Activated naive CD4-positive, alpha-beta T cell treated with anti-CD3 and anti-CD28 coated beads, Interleukin-2, amount 50 U/mL, for 72 hours (primary cell): ENCODE measurements around the gene YES1. TPM values are rescaled to one million over a fixed set of nuclear protein-coding genes. Genes with fewer than 3 reads are reported as not detected.
A peak's percentile ranks its signal among the peaks of the same experiment; 100 is the strongest.

Experiments used
- ATAC-seq, 2 donors: fragments of 150-1000 bp; cut with Tn5 transposase; 2 replicates each; pipeline ENCODE4 v1.10.0; 2021; ENCODE audit warnings: mild to moderate bottlenecking in 2 of 2, moderate library complexity in 2 of 2
- DNase-seq, 2 donors: peaks; one replicate each; pipeline ENCODE4 v3.0.0; 2021 to 2022; ENCODE audit warnings: low spot score in 2 of 2
- H3K27ac Mint-ChIP-seq, 2 donors: one replicate each; pipeline ENCODE4 v1.8.0; 2022; ENCODE audit warnings: mild to moderate bottlenecking in 2 of 2, mixed read lengths in 2 of 2
- H3K36me3 Mint-ChIP-seq, 2 donors: one replicate each; pipeline ENCODE4 v1.8.0; 2022; ENCODE audit warnings: mixed read lengths in 2 of 2
- H3K9me3 Mint-ChIP-seq, 2 donors: one replicate each; pipeline ENCODE4 v1.8.0; 2022; ENCODE audit warnings: mixed read lengths in 2 of 2
- total RNA-seq, 2 donors: library from RNA; stranded (reverse); gene quantifications; one replicate each; pipeline ENCODE4 v1.2.3, GENCODE V29; 2022

The YES1 gene
- 10 to 100 TPM in 1 of 2 donors, 1 to 10 TPM in 1; 8.8 to 13.9 TPM for total RNA-seq

- ATAC-seq (peak; percentile 52 to 61), DNase-seq (no peak)
Observed at GRCh38 chr18:811892-812375, at the start of gene YES1. TSS of gene YES1 (minus strand) at chr18:812242. CDS start at chr18:756827, 55,415 bp downstream.

GRCh38 chr18:857986-858385 is 45.9 kb upstream of the YES1 start:
- no peaks in the 10 kb centered on the region for H3K36me3 Mint-ChIP-seq
- ATAC-seq (no peak), DNase-seq (no peak)
- H3K9me3 Mint-ChIP-seq, result no peaks in the 10 kb centered on the region
- peak overlapping the region in 1 of 2 donors; percentile 30 for H3K27ac Mint-ChIP-seq

More at GRCh38 chr18:811892-812375, at the start of gene YES1:
- H3K36me3 Mint-ChIP-seq, result peaks cover 16 to 18% of the 10 kb centered on the region in 2 donors
- peak within 1 kb of the TSS; percentile 98 for H3K27ac Mint-ChIP-seq
- no peaks in the 10 kb centered on the region for H3K9me3 Mint-ChIP-seq

DNA sequence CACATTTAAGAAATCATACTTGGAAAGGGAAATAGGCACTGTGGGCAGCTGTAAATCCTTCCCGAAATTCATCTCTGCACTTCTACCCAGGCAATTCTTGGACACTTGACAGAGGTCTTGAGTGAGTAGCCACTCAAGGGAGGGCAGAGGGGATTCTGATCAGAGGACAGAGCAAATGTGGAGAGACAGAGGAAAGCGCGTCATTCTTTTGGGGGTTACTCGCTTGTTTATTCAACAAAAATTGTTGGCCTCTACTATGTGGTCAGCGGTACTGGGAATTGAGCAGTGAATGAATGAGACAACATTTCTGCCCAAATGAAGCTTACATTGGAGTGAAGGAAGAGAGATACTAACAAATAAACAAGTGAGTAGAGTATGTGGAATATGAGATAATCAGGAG is 41.4 kb upstream of the YES1 start:
- Mint-ChIP-seq H3K9me3 (no peaks in the 10 kb centered on the region), H3K36me3 (no peaks in the 10 kb centered on the region), H3K27ac (no peak overlapping the region)
- no peak for DNase-seq
- no peak for ATAC-seq

DNA sequence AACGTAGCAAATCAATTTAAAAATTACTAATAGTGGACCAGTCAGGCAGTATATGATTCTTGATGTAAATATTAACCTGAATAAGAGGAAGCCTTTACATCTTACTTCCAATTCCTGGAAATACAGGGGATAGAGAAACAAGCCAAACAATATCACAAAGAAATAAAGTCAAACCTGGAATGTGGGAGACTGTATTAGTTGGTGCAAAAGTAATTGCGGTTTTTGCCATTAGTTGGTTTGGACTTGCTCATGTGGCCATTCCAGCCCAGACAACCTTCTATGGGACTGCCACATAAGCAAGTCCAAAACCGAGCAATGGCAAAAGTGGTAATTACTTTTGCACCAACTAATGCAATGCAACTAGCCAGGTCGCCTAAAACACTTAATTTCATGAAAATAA is 38.9 kb upstream of the YES1 start:
- DNase-seq (no peak), ATAC-seq (no peak)
- Mint-ChIP-seq H3K27ac (no peak overlapping the region), H3K36me3 (no peaks in the 10 kb centered on the region), H3K9me3 (no peaks in the 10 kb centered on the region)

- H3K27ac Mint-ChIP-seq, result no peak overlapping the region
- no peak for ATAC-seq
- no peaks in the 10 kb centered on the region for H3K36me3 Mint-ChIP-seq
- no peaks in the 10 kb centered on the region for H3K9me3 Mint-ChIP-seq
- no peak for DNase-seq
Observed at GRCh38 chr18:849021-849420, 37.0 kb upstream of the YES1 start.

DNA sequence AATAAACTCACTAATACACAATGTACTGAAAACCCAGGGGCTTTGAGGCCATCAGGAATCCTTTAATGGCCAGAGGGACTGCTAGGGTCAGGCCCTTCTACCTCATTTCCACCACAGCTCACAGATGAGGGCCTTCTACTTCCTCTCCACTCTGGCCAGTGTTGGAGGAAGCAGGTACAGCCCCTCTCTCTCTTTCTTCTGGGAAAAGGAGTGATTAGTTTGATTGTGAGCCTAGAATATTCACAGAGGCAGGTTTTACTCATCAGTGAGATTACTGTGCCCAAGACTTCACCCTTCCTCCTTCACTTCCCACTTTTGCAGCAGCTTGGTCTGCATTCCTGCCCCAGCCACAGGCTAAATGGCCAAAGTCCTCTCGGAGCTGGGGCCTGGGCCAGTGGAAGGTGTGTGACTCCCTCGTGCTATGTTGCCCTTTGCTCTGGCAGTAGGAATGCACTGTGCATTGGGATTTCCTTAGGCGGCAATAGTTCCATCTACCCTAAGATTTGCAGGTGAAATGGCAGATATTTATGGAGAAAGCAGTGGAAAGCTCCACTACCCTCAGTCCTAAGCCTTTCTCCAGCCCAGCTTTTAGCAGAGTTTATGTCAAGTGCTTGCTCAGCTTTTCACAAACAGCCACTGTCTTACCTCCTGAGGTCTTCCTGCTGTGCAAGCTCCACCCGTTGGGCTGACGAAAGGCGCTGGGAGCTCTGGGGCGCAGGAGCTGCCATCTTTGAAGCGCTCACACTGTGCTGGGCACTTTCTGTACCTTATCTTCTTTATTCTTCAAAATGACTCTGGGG is 36.2 kb upstream of the YES1 start:
- ATAC-seq, result no peak
- no peaks in the 10 kb centered on the region for H3K9me3 Mint-ChIP-seq
- H3K27ac Mint-ChIP-seq, result no peak overlapping the region
- H3K36me3 Mint-ChIP-seq, result no peaks in the 10 kb centered on the region
- DNase-seq, result no peak

- DNase-seq (no peak), ATAC-seq (no peak)
- Mint-ChIP-seq H3K27ac (no peak overlapping the region), H3K36me3 (no peaks in the 10 kb centered on the region), H3K9me3 (no peaks in the 10 kb centered on the region)
Observed at GRCh38 chr18:845152-845819, 33.2 kb upstream of the YES1 start.

DNA sequence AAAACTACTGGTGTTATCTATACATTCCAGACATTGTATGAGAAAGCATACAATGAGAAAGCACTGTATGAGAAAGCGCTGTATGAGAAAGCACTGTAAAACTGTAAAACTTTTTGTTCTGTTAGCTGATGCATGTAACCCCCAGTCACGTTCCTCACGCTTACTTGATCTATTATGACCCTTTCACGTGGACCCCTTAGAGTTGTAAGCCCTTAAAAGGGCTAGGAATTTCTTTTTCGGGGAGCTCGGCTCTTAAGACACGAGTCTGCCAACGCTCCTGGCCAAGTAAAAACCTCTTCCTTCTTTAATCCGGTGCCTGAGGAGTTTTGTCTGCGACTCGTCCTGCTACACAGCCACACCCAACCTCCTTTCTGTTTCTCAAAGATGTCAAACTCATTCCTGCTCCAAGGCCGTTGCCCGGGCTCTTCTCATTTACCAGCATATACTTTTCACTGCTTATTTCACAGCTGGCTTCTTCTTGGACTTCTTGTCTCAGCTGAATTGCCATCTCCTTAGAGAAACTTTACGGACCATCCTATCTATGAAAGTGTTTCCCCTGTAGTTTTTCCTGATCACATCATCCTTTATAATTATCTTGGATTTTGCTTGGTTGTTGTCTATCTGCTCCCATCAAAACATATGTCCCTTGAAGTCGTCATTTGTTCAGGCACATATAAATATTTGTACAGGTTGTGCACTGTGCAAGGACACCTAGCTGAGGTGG is 29.8 kb upstream of the YES1 start:
- ATAC-seq (no peak), DNase-seq (no peak)
- Mint-ChIP-seq H3K36me3 (no peaks in the 10 kb centered on the region), H3K9me3 (no peaks in the 10 kb centered on the region), H3K27ac (no peak overlapping the region)

DNA sequence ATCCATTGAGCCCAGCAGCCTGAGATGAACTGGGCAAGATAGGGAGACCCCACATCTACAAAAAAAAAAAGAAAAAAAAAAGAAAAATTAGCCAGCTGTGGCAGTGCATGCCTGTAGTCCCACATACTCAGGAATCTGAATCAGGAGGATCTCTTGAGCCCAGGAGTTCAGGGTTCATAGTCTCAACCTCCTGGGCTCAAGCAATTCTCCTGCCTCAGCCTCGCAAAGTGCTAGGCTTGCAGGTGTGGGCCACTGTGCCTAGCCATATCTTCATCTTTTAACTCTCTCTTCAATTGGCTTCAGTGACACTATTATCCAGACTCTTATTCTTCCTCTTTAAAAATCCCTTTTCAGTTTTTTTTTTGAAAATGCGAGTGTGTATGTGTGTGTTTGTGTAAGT is 28.5 kb upstream of the YES1 start:
- H3K36me3 Mint-ChIP-seq, result no peaks in the 10 kb centered on the region
- H3K9me3 Mint-ChIP-seq, result no peaks in the 10 kb centered on the region
- ATAC-seq (no peak), DNase-seq (no peak)
- no peak overlapping the region for H3K27ac Mint-ChIP-seq

- no peak for ATAC-seq
- no peaks in the 10 kb centered on the region for H3K9me3 Mint-ChIP-seq
- no peak overlapping the region for H3K27ac Mint-ChIP-seq
- DNase-seq, result no peak
- no peaks in the 10 kb centered on the region for H3K36me3 Mint-ChIP-seq
Observed at GRCh38 chr18:840023-840408, 28.0 kb upstream of the YES1 start.

DNA sequence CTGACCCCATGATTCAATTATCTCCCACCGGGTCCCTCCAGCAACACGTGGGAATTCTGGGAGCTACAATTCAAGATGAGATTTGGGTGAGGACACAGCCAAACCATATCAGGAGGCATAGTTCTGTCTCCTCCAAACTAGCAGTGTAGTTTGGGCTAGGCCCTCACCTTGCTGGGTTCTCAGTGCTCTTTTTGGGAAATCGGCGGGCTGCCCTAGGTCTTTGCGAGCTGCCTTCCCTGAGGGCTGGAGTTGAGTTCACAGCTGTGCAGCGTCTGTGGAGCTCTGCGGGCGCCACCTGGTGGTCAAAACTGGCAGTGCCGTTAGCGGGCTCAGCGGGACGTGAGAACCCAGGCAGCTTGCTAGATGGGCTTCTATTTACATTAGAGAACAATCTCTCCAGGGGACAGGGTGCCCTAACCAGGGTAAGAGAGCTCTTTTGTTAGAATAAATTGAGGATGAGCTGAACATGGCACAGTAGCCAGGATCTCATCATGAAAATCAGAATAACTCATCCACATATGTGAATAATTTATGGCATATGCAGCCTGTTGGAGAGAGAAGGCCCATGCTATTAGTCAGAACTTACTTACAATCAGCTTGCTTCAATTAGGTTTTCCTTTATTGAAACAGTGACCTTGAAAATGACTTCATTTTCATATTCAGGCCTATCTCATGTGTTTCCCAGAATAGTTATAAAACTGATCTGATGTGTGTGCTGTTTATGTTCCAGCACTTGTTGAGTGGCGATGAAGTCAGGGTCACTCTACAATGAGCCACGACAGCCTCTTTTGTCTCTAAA is 27.4 kb upstream of the YES1 start:
- Mint-ChIP-seq H3K9me3 (no peaks in the 10 kb centered on the region), H3K36me3 (no peaks in the 10 kb centered on the region), H3K27ac (no peak overlapping the region)
- peak; percentile 94 to 100 for ATAC-seq
- DNase-seq, result peak; percentile 80 to 98

DNA sequence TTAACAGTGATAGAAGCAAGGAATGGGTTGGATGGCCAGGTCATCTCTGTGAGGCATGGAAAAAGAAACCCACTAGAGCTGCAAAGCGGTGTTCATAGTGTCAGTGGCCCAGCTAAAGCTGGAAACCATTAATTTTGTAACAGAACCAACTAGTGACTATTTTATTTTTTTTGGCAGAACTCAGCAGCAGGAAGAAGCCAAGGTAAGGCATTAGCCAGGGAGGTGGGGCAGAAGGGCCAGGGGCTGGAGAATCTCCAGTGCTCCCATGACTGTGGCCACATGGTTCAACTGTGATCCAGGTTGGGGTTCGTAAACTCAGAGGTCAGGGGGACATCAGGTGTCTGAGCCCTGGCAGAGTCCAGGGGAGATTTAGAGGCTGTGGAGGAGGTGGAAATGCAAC is 25.9 kb upstream of the YES1 start:
- no peaks in the 10 kb centered on the region for H3K36me3 Mint-ChIP-seq
- DNase-seq, result no peak
- H3K27ac Mint-ChIP-seq, result no peak overlapping the region
- no peak for ATAC-seq
- H3K9me3 Mint-ChIP-seq, result no peaks in the 10 kb centered on the region

DNA sequence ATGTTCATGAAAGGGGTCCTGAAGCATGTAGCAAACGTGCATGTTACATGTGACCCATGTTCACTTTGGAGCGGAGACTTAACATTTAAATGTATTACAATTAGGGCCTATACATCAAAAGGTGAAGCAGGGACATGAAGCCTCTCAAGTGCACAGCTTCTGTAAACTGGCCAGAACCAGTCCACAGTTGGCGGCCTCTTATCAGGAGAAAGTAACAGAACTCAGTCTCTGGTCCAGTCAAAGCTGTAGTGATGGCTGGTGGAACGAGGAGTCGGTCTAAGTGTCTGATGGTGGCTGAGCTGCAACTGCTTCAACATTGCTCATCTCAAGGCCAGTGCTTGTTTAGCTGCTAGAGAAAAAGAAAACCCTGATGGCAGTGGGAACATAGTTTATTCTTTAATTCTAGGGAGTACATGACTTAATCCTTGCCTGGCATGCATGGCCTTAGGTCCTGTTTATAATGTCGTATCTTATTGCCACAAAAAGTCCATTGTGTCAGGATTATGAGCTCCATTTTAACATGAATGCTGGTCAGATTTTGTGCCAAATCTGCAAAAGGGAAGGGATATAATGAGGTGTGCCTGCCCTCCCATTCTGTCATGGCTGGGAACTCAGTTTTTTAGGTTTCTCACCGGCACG is 22.2 kb upstream of the YES1 start:
- Mint-ChIP-seq H3K27ac (no peak overlapping the region), H3K9me3 (no peaks in the 10 kb centered on the region), H3K36me3 (no peaks in the 10 kb centered on the region)
- ATAC-seq (no peak), DNase-seq (no peak)

DNA sequence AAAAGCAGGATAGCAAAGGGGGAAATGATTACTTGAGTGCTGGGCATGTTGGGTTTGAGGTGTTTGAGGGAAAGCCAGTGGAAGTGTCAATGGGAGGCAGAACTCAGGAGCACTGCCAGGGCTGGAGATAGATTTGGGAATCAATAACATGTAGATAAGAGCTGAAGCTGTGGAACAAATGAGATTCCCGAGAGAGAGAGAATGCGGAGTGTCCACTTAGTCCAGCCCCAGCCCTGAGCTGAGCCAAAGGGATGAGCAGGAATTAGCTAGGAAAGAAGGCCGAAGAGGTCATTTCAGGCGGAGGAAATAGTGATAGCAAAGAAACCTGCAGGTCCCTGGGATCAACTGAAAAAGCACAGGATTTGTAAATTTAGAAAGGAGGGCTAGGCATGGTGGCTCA is 21.2 kb upstream of the YES1 start:
- DNase-seq (no peak), ATAC-seq (no peak)
- H3K36me3 Mint-ChIP-seq, result no peaks in the 10 kb centered on the region
- H3K27ac Mint-ChIP-seq, result peak overlapping the region in 1 of 2 donors; percentile 3
- no peaks in the 10 kb centered on the region for H3K9me3 Mint-ChIP-seq

GRCh38 chr18:832085-832681 is 20.1 kb upstream of the YES1 start:
- no peaks in the 10 kb centered on the region for H3K36me3 Mint-ChIP-seq
- DNase-seq (no peak), ATAC-seq (peak in 1 of 2 donors; percentile 47)
- no peak overlapping the region for H3K27ac Mint-ChIP-seq
- no peaks in the 10 kb centered on the region for H3K9me3 Mint-ChIP-seq
